ENCODE measurements around the gene TUBGCP6. TPM values are rescaled to one million over a fixed set of nuclear protein-coding genes. Genes with fewer than 3 reads are reported as not detected.

TUBGCP6 gene
- total and polyA plus RNA-seq, 2 donors (not counting 3 experiments of a cell fraction or from before 2014, with no cell fraction given), result 33.1 to 45.3 TPM

- TF ChIP-seq GATA2 (IDR thresholded peaks at IDR 0.05; ENCODE audit: insufficient read depth, insufficient read length, low read depth, low read length), result no peak
- TF ChIP-seq MYC (IDR thresholded peaks at IDR 0.05; ENCODE audit: low read depth, low read length), result no peak
- no peak for TF ChIP-seq CTCF (IDR thresholded peaks at IDR 0.05; ENCODE audit: extremely low read depth in 1 of 2, insufficient read depth in 1 of 2, low read depth in 1 of 2, low read length in 2 of 2)
- BruUV-seq (replicated peaks), result no TSS peak
- intact Hi-C loops (cut with micrococcal nuclease), result no loop called here
- H3K4me1 ChIP-seq (ENCODE audit: control insufficient read depth, extremely low read depth, insufficient read depth, low read length), result peaks cover 4% of the 10 kb centered on the region
- no peaks in the 10 kb centered on the region for H3K9me3 ChIP-seq (replicated peaks; ENCODE audit: control insufficient read depth, insufficient read depth, low read length)
- peak overlapping the region in 1 of 3 experiments; percentile 42 for H3K4me3 ChIP-seq (replicated peaks in 1 of 3; ENCODE audit: insufficient read depth in 1 of 3, low read depth in 1 of 3, low read length in 3 of 3)
- CTCF ChIA-PET, result no interaction called here
- no peak overlapping the region for H2AFZ ChIP-seq (ENCODE audit: low read depth, low read length)
- no peaks in the 10 kb centered on the region for H3K79me2 ChIP-seq (ENCODE audit: control insufficient read depth, insufficient read depth, low read length)
- dilution Hi-C loops (cut with MboI; ENCODE audit: extremely low pct_ligation_motif_present, low sequenced_read_pairs), result no loop called here
- peaks cover 0 to 2% of the 10 kb centered on the region in 2 experiments for H3K36me3 ChIP-seq (ENCODE audit: control insufficient read depth in 2 of 2, extremely low read depth in 1 of 2, insufficient read depth in 2 of 2, low read length in 2 of 2)
- no peak for DNase-seq (ENCODE audit: low read depth, low spot score)
- H3K9ac ChIP-seq (replicated peaks; ENCODE audit: extremely low read depth, insufficient read depth, low read length), result peak overlapping the region; percentile 16
- no peaks in the 10 kb centered on the region for H3K9me1 ChIP-seq (replicated peaks; ENCODE audit: control insufficient read depth, extremely low read depth, insufficient read depth, low read length)
- H3K27me3 ChIP-seq (ENCODE audit: control insufficient read depth in 2 of 2, insufficient read depth in 2 of 2, low read length in 2 of 2), result no peaks in the 10 kb centered on the region
- no peak for FAIRE-seq
- POLR2A ChIA-PET, result no interaction called here
- H3K27ac ChIP-seq (ENCODE audit: insufficient read depth, low read depth, low read length), result no peak overlapping the region
- H3K4me2 ChIP-seq (ENCODE audit: insufficient read depth, low read length), result no peak overlapping the region
- H4K20me1 ChIP-seq (replicated peaks; ENCODE audit: control insufficient read depth, extremely low read depth, insufficient read depth, low read length), result no peaks in the 10 kb centered on the region
Observed at GRCh38 chr22:50169774-50170341, 75.0 kb downstream of the TUBGCP6 start.

GRCh38 chr22:50169181-50169759 lies 75.6 kb downstream of the TUBGCP6 start:
- H3K9me3 ChIP-seq (replicated peaks; ENCODE audit: control insufficient read depth, insufficient read depth, low read length), result no peaks in the 10 kb centered on the region
- ChIA-PET POLR2A (no interaction called here), CTCF (no interaction called here)
- H3K4me3 ChIP-seq (replicated peaks in 1 of 3; ENCODE audit: insufficient read depth in 1 of 3, low read depth in 1 of 3, low read length in 3 of 3), result peak overlapping the region in 1 of 3 experiments; percentile 42
- H3K36me3 ChIP-seq (ENCODE audit: control insufficient read depth in 2 of 2, extremely low read depth in 1 of 2, insufficient read depth in 2 of 2, low read length in 2 of 2), result peaks cover 0 to 2% of the 10 kb centered on the region in 2 experiments
- H3K27ac ChIP-seq (ENCODE audit: insufficient read depth, low read depth, low read length), result no peak overlapping the region
- no peaks in the 10 kb centered on the region for H3K79me2 ChIP-seq (ENCODE audit: control insufficient read depth, insufficient read depth, low read length)
- no peaks in the 10 kb centered on the region for H3K27me3 ChIP-seq (ENCODE audit: control insufficient read depth in 2 of 2, insufficient read depth in 2 of 2, low read length in 2 of 2)
- no TSS peak for BruUV-seq (replicated peaks)
- no peaks in the 10 kb centered on the region for H3K9me1 ChIP-seq (replicated peaks; ENCODE audit: control insufficient read depth, extremely low read depth, insufficient read depth, low read length)
- H3K4me1 ChIP-seq (ENCODE audit: control insufficient read depth, extremely low read depth, insufficient read depth, low read length), result peaks cover 4% of the 10 kb centered on the region
- FAIRE-seq (no peak), DNase-seq (ENCODE audit: low read depth, low spot score) (no peak)
- H3K9ac ChIP-seq (replicated peaks; ENCODE audit: extremely low read depth, insufficient read depth, low read length), result no peak overlapping the region
- TF ChIP-seq, protein P1, sequence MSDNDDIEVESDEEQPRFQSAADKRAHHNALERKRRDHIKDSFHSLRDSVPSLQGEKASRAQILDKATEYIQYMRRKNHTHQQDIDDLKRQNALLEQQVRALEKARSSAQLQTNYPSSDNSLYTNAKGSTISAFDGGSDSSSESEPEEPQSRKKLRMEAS (IDR thresholded peaks at IDR 0.05; ENCODE audit: insufficient read depth, insufficient read length), result no peak
- TF ChIP-seq POLR2A (IDR thresholded peaks at IDR 0.05; ENCODE audit: low read depth, low read length), result no peak
- no peak for TF ChIP-seq JUN (IDR thresholded peaks at IDR 0.05; ENCODE audit: borderline replicate concordance, insufficient read depth, insufficient read length, low read depth)
- TF ChIP-seq MYC (IDR thresholded peaks at IDR 0.05; ENCODE audit: low read depth, low read length), result no peak
- TF ChIP-seq GATA2 (IDR thresholded peaks at IDR 0.05; ENCODE audit: insufficient read depth, insufficient read length, low read depth, low read length), result no peak
- no peak for TF ChIP-seq POLR2AphosphoS5 (IDR thresholded peaks at IDR 0.05; ENCODE audit: insufficient read depth, low read depth, low read length)
- TF ChIP-seq CTCF (IDR thresholded peaks at IDR 0.05; ENCODE audit: extremely low read depth in 1 of 2, insufficient read depth in 1 of 2, low read depth in 1 of 2, low read length in 2 of 2), result no peak
- no peak for TF ChIP-seq FOS (IDR thresholded peaks at IDR 0.05; ENCODE audit: borderline replicate concordance, insufficient read depth, low read length)
- TF ChIP-seq EZH2 (IDR thresholded peaks at IDR 0.05; ENCODE audit: borderline replicate concordance, low read depth, low read length, severe bottlenecking), result no peak
- intact Hi-C loops (cut with micrococcal nuclease) (no loop called here), dilution Hi-C loops (cut with MboI; ENCODE audit: extremely low pct_ligation_motif_present, low sequenced_read_pairs) (no loop called here)
- H3K4me2 ChIP-seq (ENCODE audit: insufficient read depth, low read length), result no peak overlapping the region
- H4K20me1 ChIP-seq (replicated peaks; ENCODE audit: control insufficient read depth, extremely low read depth, insufficient read depth, low read length), result no peaks in the 10 kb centered on the region
- H2AFZ ChIP-seq (ENCODE audit: low read depth, low read length), result no peak overlapping the region

All from endothelial cell of umbilical vein (primary cell).